Tibial nerve (tissue), 3 donors: ENCODE measurements around the gene PEX12.

Experiments used
- CTCF ChIP-seq, 5 experiments: fragments of 200-600 bp in 3 of 5; fragments of 450-650 bp in 2 of 5; sonication (generic) in 3 of 5; IDR thresholded peaks; one replicate each; pipeline ENCODE4 v1.5.1; 2016 to 2019; ENCODE audit warnings: antibody characterized with exemption in 5 of 5, mild to moderate bottlenecking in 3 of 5, moderate library complexity in 2 of 5
- POLR2A ChIP-seq, 2 donors: fragments of 450-650 bp; IDR thresholded peaks; one replicate each; pipeline ENCODE4 v1.6.1; 2017; ENCODE audit warnings: antibody characterized with exemption in 2 of 2, mild to moderate bottlenecking in 2 of 2, moderate library complexity in 2 of 2

DNA sequence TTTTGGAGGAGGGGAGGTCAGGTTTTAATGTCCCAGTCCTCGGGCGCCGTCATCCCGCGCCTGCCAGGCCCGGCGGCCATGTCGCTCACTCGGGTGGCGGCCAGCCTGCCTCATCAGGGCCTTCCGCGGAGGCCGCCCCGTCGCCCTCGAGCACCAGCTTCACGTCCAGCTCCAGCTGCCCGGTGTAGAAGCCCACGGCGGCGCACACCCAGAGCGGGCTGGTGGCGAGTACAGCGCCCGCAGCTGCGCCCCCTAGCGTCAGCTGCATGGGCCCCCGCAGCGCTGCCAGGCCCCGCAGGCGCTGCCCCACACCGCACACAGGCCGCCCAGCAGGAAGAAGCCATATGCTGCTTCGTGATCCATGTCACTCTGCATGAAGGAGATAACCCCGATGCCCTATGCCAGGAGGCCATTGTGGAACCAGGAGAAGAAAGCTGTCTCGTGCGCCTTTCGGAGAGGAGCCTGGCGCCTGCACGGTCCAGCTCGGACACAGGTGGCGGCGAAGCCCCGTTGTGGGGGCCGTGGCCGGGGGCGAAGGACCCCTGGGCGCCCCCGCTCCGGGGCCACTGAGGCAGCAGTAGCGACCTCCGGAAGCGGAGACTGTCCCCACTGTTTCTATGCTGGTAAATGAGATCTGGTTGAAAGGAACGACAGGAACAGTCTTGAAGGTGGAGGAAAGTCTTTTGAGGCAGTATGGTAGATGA lies 18.3 kb upstream of the PEX12 start:
- no peak for TF ChIP-seq CTCF (IDR thresholded peaks at IDR 0.05)
- no peak for TF ChIP-seq POLR2A (IDR thresholded peaks at IDR 0.05)
